HCT116 (cell line): ENCODE measurements around the gene TFF3. TPM values are rescaled to one million over a fixed set of nuclear protein-coding genes. Genes with fewer than 3 reads are reported as not detected.

Source experiments
- ATAC-seq: fragments of 200-7000 bp; cut with Tn5 transposase; 2 replicates; pipeline ENCODE4 v1.9.1; 2020; ENCODE audit warnings: mild to moderate bottlenecking, moderate library complexity
- BruUV-seq: library from RNA; stranded (reverse); fragments of 400-500 nt; replicated peaks from 2 replicates; lab custom pipeline; 2021; lab: Mats Ljungman, UMichigan
- CTCF ChIA-PET: fragments of 300-600 bp; sonication (Branson Sonifier 250); formaldehyde crosslinking; loops from one replicate; lab custom pipeline; 2021; ENCODE audit warnings: antibody characterized with exemption; lab: Charles Lee
- POLR2A ChIA-PET: fragments of 300-600, 350-600 bp; sonication (Branson Sonifier 250); formaldehyde crosslinking; loops from one replicate; lab custom pipeline; 2021; ENCODE audit warnings: antibody characterized with exemption; lab: Charles Lee
- RAD21 ChIA-PET, 2 experiments: fragments of 300-600 bp; sonication (Branson Sonifier 250); formaldehyde crosslinking; loops; one replicate each; lab custom pipeline; 2023; ENCODE audit warnings: low total read pairs in 2 of 2; ENCODE audit not compliant: uncharacterized antibody in 2 of 2, unreplicated experiment in 2 of 2, low non-redundant PET in 1 of 2; lab: Charles Lee
- DNase-seq: peaks from one replicate; pipeline ENCODE4 v3.0.0-alpha.2; 2010; ENCODE audit warnings: low read depth, low spot score
- H2AFZ ChIP-seq: fragments of 200-600 bp; shearing (Covaris generic), sonication (generic); 2 replicates; pipeline ENCODE4 v1.6.1; 2017; ENCODE audit warnings: low read depth, mixed run types, mixed read lengths, antibody characterized with exemption, low read length; ENCODE audit not compliant: poor library complexity, severe bottlenecking
- H3K27ac ChIP-seq: 2 replicates; pipeline ENCODE4 v1.5.1; 2012; ENCODE audit warnings: low read depth, low read length
- H3K27me3 ChIP-seq: fragments of 200-600 bp; sonication (generic); 2 replicates; pipeline ENCODE4 v1.6.1; 2016; ENCODE audit warnings: mixed run types, low read length, mixed read lengths; ENCODE audit not compliant: insufficient read depth
- H3K36me3 ChIP-seq, 2 experiments: fragments of 200-500 bp in 1 of 2; fragments of 200-600 bp in 1 of 2; sonication (Bioruptor generic) in 1 of 2; sonication (generic) in 1 of 2; 2 replicates each; pipeline versions ENCODE4 v1.5.1 to v1.6.1; 2014 to 2016; ENCODE audit warnings: low read length in 2 of 2, inconsistent platforms in 1 of 2, mixed read lengths in 1 of 2, mixed run types in 1 of 2; ENCODE audit not compliant: insufficient read depth in 2 of 2, control insufficient read depth in 1 of 2
- H3K4me1 ChIP-seq, 2 experiments: fragments of 200-600 bp in 1 of 2; sonication (generic) in 1 of 2; 2 replicates each; pipeline versions ENCODE4 v1.5.1 to v1.6.1; 2012 to 2017; ENCODE audit warnings: low read length in 2 of 2, inconsistent platforms in 1 of 2, mild to moderate bottlenecking in 1 of 2, mixed read lengths in 1 of 2, mixed run types in 1 of 2, moderate library complexity in 1 of 2; ENCODE audit not compliant: insufficient read depth in 2 of 2, control insufficient read depth in 1 of 2
- H3K4me2 ChIP-seq: fragments of 200-600 bp; sonication (generic); 2 replicates; pipeline ENCODE4 v1.6.1; 2017; ENCODE audit warnings: mixed run types, low read length, mixed read lengths
- H3K4me3 ChIP-seq, 2 experiments: fragments of 200-600 bp in 1 of 2; sonication (generic) in 1 of 2; replicated peaks in 1 of 2; 2 replicates each; pipeline ENCODE4 v1.5.1; 2011 to 2016; ENCODE audit warnings: low read length in 2 of 2, control low read depth in 1 of 2, low read depth in 1 of 2, mild to moderate bottlenecking in 1 of 2, mixed read lengths in 1 of 2, mixed run types in 1 of 2
- H3K79me2 ChIP-seq: fragments of 200-600 bp; sonication (generic); 2 replicates; pipeline ENCODE4 v1.6.1; 2017; ENCODE audit warnings: mild to moderate bottlenecking, mixed run types, low read length, moderate library complexity, mixed read lengths; ENCODE audit not compliant: insufficient read depth
- H3K9ac ChIP-seq: fragments of 200-600 bp; sonication (generic); 2 replicates; pipeline ENCODE4 v1.6.1; 2016; ENCODE audit warnings: low read length, mixed read lengths
- H3K9me2 ChIP-seq: fragments of 200-600 bp; sonication (generic), shearing (Covaris generic); 2 replicates; pipeline ENCODE4 v1.6.1; 2017; ENCODE audit warnings: mixed run types, mild to moderate bottlenecking, moderate library complexity; ENCODE audit not compliant: insufficient read depth
- H3K9me3 ChIP-seq, 2 experiments: fragments of 200-500 bp in 1 of 2; fragments of 200-600 bp in 1 of 2; sonication (Bioruptor generic) in 1 of 2; sonication (generic) in 1 of 2; 2 replicates each; pipeline ENCODE4 v1.6.1; 2014 to 2017; ENCODE audit warnings: low read length in 2 of 2, mixed read lengths in 2 of 2, inconsistent platforms in 1 of 2, low read depth in 1 of 2, mild to moderate bottlenecking in 1 of 2, mixed run types in 1 of 2, moderate library complexity in 1 of 2; ENCODE audit not compliant: control insufficient read depth in 1 of 2, insufficient read depth in 1 of 2
- H4K20me1 ChIP-seq: fragments of 200-600 bp; sonication (generic), shearing (Covaris generic); 2 replicates; pipeline ENCODE4 v1.6.1; 2017; ENCODE audit warnings: mixed run types, mild to moderate bottlenecking, moderate library complexity; ENCODE audit not compliant: insufficient read depth
- ATF3 ChIP-seq: IDR thresholded peaks from 2 replicates; pipeline ENCODE4 v1.6.1; 2012
- CTCF ChIP-seq, 3 experiments: fragments of 200-600 bp in 1 of 3; sonication (generic) in 1 of 3; IDR thresholded peaks in 2 of 3; conservative IDR thresholded peaks in 1 of 3; 2 replicates each; pipeline ENCODE4 v1.5.1; 2012 to 2017; ENCODE audit warnings: low read depth in 2 of 3, low read length in 2 of 3, antibody characterized with exemption in 1 of 3, borderline replicate concordance in 1 of 3, control low read depth in 1 of 3, mild to moderate bottlenecking in 1 of 3, mixed read lengths in 1 of 3, mixed run types in 1 of 3, moderate library complexity in 1 of 3; ENCODE audit not compliant: insufficient read depth in 1 of 3
- EGR1 ChIP-seq: IDR thresholded peaks from 2 replicates; pipeline ENCODE4 v1.6.1; 2012; ENCODE audit warnings: low read depth
- ELF1 ChIP-seq: IDR thresholded peaks from 2 replicates; pipeline ENCODE4 v1.6.1; 2012; ENCODE audit warnings: low read depth, borderline replicate concordance
- JUND ChIP-seq: IDR thresholded peaks from 2 replicates; pipeline ENCODE4 v1.6.1; 2012
- SP1 ChIP-seq: IDR thresholded peaks from 2 replicates; pipeline ENCODE4 v1.6.1; 2012; ENCODE audit warnings: low read depth
- TCF7L2 ChIP-seq: IDR thresholded peaks from 2 replicates; pipeline ENCODE4 v1.7.0; 2011; ENCODE audit warnings: borderline replicate concordance, inconsistent platforms; ENCODE audit not compliant: insufficient read depth, insufficient read length; ENCODE audit errors: extremely low read depth
- YY1 ChIP-seq: IDR thresholded peaks from 2 replicates; pipeline ENCODE4 v1.6.1; 2011; ENCODE audit warnings: low read length, low read depth, moderate library complexity, mild to moderate bottlenecking; ENCODE audit not compliant: insufficient replicate concordance; ENCODE audit errors: extremely low read depth
- ZBTB33 ChIP-seq: IDR thresholded peaks from 2 replicates; pipeline ENCODE4 v1.6.1; 2011; ENCODE audit warnings: mild to moderate bottlenecking, low read length, moderate library complexity; ENCODE audit not compliant: insufficient replicate concordance; ENCODE audit errors: extremely low read depth
- ZNF274 ChIP-seq: fragments of 200-500 bp; sonication (Bioruptor generic); IDR thresholded peaks from 2 replicates; pipeline ENCODE4 v1.6.1; 2014; ENCODE audit warnings: mild to moderate bottlenecking, low read depth, low read length, inconsistent platforms
- intact Hi-C: fragments of 100-400 bp; cut with micrococcal nuclease; formaldehyde crosslinking; loops from 2 replicates; pipeline ENCODE4 v1.10.0; 2022
- total RNA-seq: library from RNA; stranded (reverse); gene quantifications from one replicate; pipeline ENCODE4 v1.2.1, GENCODE V29; 2021; ENCODE audit not compliant: unreplicated experiment
- TF ChIP-seq, protein P1 (sequence below): IDR thresholded peaks from 2 replicates; pipeline ENCODE4 v1.6.1; 2012

The TFF3 gene
- total RNA-seq, 1 experiment from 2014 or later: 0.22 TPM

DNA sequence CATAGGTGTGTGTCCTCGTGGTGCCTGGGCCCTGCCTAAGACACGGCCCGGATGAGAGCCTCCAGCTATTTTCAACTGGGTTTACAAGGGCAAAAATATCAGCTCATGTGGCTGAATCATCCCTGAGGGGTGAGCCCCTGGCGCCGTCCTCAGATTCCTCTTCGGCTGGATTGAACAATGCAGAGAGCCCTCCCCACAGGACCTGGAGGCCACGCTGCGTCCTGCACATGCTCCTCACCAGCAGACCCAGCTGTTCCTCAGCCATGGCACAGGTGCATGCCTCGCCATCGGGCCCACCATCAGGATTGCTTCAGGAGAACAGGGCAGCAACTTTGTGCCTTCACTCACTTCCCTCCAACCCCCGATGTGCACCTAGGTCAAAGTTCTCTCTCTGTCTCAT, 35.3 kb downstream of the TFF3 start:
- Histone ChIP-seq H3K79me2 (no peaks in the 10 kb centered on the region), H4K20me1 (no peaks in the 10 kb centered on the region), H3K27me3 (no peaks in the 10 kb centered on the region), H3K27ac (no peak overlapping the region), H3K4me3 (no peak overlapping the region), H3K9ac (no peak overlapping the region), H2AFZ (no peak overlapping the region), H3K36me3 (no peaks in the 10 kb centered on the region), H3K4me2 (no peak overlapping the region), H3K4me1 (no peaks in the 10 kb centered on the region), H3K9me2 (no peaks in the 10 kb centered on the region), H3K9me3 (no peaks in the 10 kb centered on the region)
- ATAC-seq (no peak), DNase-seq (no peak)
- RAD21 ChIA-PET: no interaction called here
- POLR2A ChIA-PET: no interaction called here
- intact Hi-C loops: no loop called here
- CTCF ChIA-PET: interaction anchor here (0.9 to 2.2 kb wide), 2 partner anchors 17 to 21 kb away, joined by 3 to 8 read pairs; no protein-coding TSS in a partner anchor
- BruUV-seq: no TSS peak
- TF ChIP-seq EGR1 (no peak), YY1 (no peak), SP1 (no peak), JUND (no peak), ZBTB33 (no peak), ZNF274 (no peak), TCF7L2 (no peak), ATF3 (no peak), ELF1 (no peak), CTCF (IDR thresholded peaks at IDR 0.05 in 2 of 3, conservative IDR thresholded peaks at IDR 0.05 in 1 of 3; ENCODE audit: borderline replicate concordance in 1 of 3, insufficient read depth in 1 of 3, low read depth in 2 of 3, low read length in 2 of 3) (no peak)
- TF ChIP-seq, protein P1, sequence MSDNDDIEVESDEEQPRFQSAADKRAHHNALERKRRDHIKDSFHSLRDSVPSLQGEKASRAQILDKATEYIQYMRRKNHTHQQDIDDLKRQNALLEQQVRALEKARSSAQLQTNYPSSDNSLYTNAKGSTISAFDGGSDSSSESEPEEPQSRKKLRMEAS: no peak
- TF ChIP-seq, all 23 proteins: peak for 0
